Measurements from ENCODE around the gene SNX33. TPM values are rescaled to one million over a fixed set of nuclear protein-coding genes. Genes with fewer than 3 reads are reported as not detected.
A peak's percentile ranks its signal among the peaks of the same experiment; 100 is the strongest.

Gene SNX33
- total RNA-seq, 1 experiment from 2014 or later: 5.1 TPM

GRCh38 chr15:75641603-75642002 lies 6.1 kb upstream of the SNX33 start:
- no peak for DNase-seq (ENCODE audit: low spot score)

- DNase-seq (ENCODE audit: low spot score): no peak
Measured at GRCh38 chr15:75644376-75644775, 3.3 kb upstream of the SNX33 start.

- no peak for DNase-seq (ENCODE audit: low spot score)
Measured at GRCh38 chr15:75646112-75646943, 1.4 kb upstream of the SNX33 start.

- DNase-seq (ENCODE audit: low spot score): no peak
Measured at GRCh38 chr15:75646944-75647364, 758 bp upstream of the SNX33 start.

- DNase-seq (ENCODE audit: low spot score): no peak
Measured at GRCh38 chr15:75648156-75649000, 666 bp downstream of the SNX33 start.

GRCh38 chr15:75649045-75649761 lies 1.5 kb downstream of the SNX33 start:
- no peak for DNase-seq (ENCODE audit: low spot score)

GRCh38 chr15:75649848-75650247 lies 2.1 kb downstream of the SNX33 start:
- DNase-seq (ENCODE audit: low spot score): no peak

GRCh38 chr15:75650908-75651809 lies 3.4 kb downstream of the SNX33 start:
- no peak for DNase-seq (ENCODE audit: low spot score)

- DNase-seq (ENCODE audit: low spot score): no peak
Measured at GRCh38 chr15:75651810-75652543, 4.3 kb downstream of the SNX33 start.

GRCh38 chr15:75653347-75653913 lies 5.7 kb downstream of the SNX33 start:
- no peak for DNase-seq (ENCODE audit: low spot score)

GRCh38 chr15:75654201-75654907 lies 6.6 kb downstream of the SNX33 start:
- no peak for DNase-seq (ENCODE audit: low spot score)

GRCh38 chr15:75655931-75656330 lies 8.2 kb downstream of the SNX33 start:
- DNase-seq (ENCODE audit: low spot score): no peak

- no peak for DNase-seq (ENCODE audit: low spot score)
Measured at GRCh38 chr15:75656331-75656730, 8.6 kb downstream of the SNX33 start.

- no peak for DNase-seq (ENCODE audit: low spot score)
Measured at GRCh38 chr15:75656813-75657212, 9.1 kb downstream of the SNX33 start.

- no peak for DNase-seq (ENCODE audit: low spot score)
Measured at GRCh38 chr15:75659141-75659771, 11.5 kb downstream of the SNX33 start.

GRCh38 chr15:75659928-75660645 lies 12.4 kb downstream of the SNX33 start:
- DNase-seq (ENCODE audit: low spot score): no peak

- peak; percentile 88 for DNase-seq (ENCODE audit: low spot score)
Measured at GRCh38 chr15:75661100-75661755, 13.5 kb downstream of the SNX33 start.

GRCh38 chr15:75661756-75662140 lies 14.0 kb downstream of the SNX33 start:
- no peak for DNase-seq (ENCODE audit: low spot score)

Measured in H4 (cell line).